KBM-7 (cell line): ENCODE measurements around the gene FAM131C.

ENCODE experiments used
- DNase-seq: peaks from one replicate; pipeline ENCODE4 v3.0.0-alpha.2; 2015
- in situ Hi-C: fragments of 300-500 bp; cut with MboI; formaldehyde crosslinking; loops from 2 replicates; pipeline ENCODE4 v1.14.3; 2020; ENCODE audit warnings: low sequenced_read_pairs, low pct_unique_long_range_greater_than_20kb, mixed read lengths

The FAM131C gene

GRCh38 chr1:16080422-16081150, 7.1 kb upstream of the FAM131C start:
- in situ Hi-C loops = no loop called here
- DNase-seq = no peak

- in situ Hi-C loops = loop anchor here (5.0 kb wide), 1 partner anchor 113 kb away; no protein-coding TSS in a partner anchor
- DNase-seq = peak; percentile 89
Measured at GRCh38 chr1:16078925-16079656, 5.6 kb upstream of the FAM131C start.

GRCh38 chr1:16077406-16078245, 4.2 kb upstream of the FAM131C start:
- no peak for DNase-seq

GRCh38 chr1:16076865-16077238, 3.4 kb upstream of the FAM131C start:
- in situ Hi-C loops = loop anchor here (5.0 kb wide), 1 partner anchor 115 kb away; no protein-coding TSS in a partner anchor
- DNase-seq = no peak

More at GRCh38 chr1:16077406-16078245, 4.2 kb upstream of the FAM131C start:
- in situ Hi-C loops = loop anchor here (5.0 kb wide), 1 partner anchor 115 kb away; no protein-coding TSS in a partner anchor

GRCh38 chr1:16076031-16076864, 2.8 kb upstream of the FAM131C start:
- in situ Hi-C loops = loop anchor here (5.0 kb wide), 1 partner anchor 116 kb away; no protein-coding TSS in a partner anchor
- no peak for DNase-seq

- no peak for DNase-seq
- in situ Hi-C loops = loop anchor here (5.0 kb wide), 1 partner anchor 117 kb away; no protein-coding TSS in a partner anchor
Measured at GRCh38 chr1:16075337-16076030, 2.0 kb upstream of the FAM131C start.

GRCh38 chr1:16074217-16074616, 766 bp upstream of the FAM131C start:
- no peak for DNase-seq
- in situ Hi-C loops = no loop called here

- DNase-seq = no peak
- in situ Hi-C loops = no loop called here
Measured at GRCh38 chr1:16072616-16073484, 601 bp downstream of the FAM131C start.

GRCh38 chr1:16072095-16072494, 1.4 kb downstream of the FAM131C start:
- no peak for DNase-seq
- in situ Hi-C loops = no loop called here

- no peak for DNase-seq
- in situ Hi-C loops = no loop called here
Measured at GRCh38 chr1:16071614-16072013, 1.8 kb downstream of the FAM131C start.

- in situ Hi-C loops = no loop called here
Measured at GRCh38 chr1:16070640-16071355, 2.7 kb downstream of the FAM131C start.

GRCh38 chr1:16068356-16069270, 4.8 kb downstream of the FAM131C start:
- in situ Hi-C loops = no loop called here
- DNase-seq = no peak

More at GRCh38 chr1:16070640-16071355, 2.7 kb downstream of the FAM131C start:
- no peak for DNase-seq

GRCh38 chr1:16067933-16068332, 5.5 kb downstream of the FAM131C start:
- in situ Hi-C loops = no loop called here
- DNase-seq = no peak

GRCh38 chr1:16067127-16067768, 6.2 kb downstream of the FAM131C start:
- in situ Hi-C loops = no loop called here
- no peak for DNase-seq

- in situ Hi-C loops = no loop called here
- no peak for DNase-seq
Measured at GRCh38 chr1:16066245-16066644, 7.2 kb downstream of the FAM131C start.
